HG02678 (cell line): ENCODE results near the gene MKRN2.
"Not testable (repeated sequence)": the region's sequence is repeated elsewhere in the genome, so short reads cannot be mapped to it uniquely, and the experiment has no call there.

ENCODE experiments used
- ATAC-seq: cut with Tn5 transposase; IDR thresholded peaks from one replicate; pipeline ENCODE4 v1.9.1; 2021; ENCODE audit warnings: mild to moderate bottlenecking, moderate library complexity; ENCODE audit not compliant: unreplicated experiment

MKRN2 gene

GRCh38 chr3:12627370-12627769, 70.5 kb downstream of the MKRN2 start:
- ATAC-seq, result no peak

GRCh38 chr3:12628813-12629212, 71.9 kb downstream of the MKRN2 start:
- ATAC-seq, result no peak

DNA sequence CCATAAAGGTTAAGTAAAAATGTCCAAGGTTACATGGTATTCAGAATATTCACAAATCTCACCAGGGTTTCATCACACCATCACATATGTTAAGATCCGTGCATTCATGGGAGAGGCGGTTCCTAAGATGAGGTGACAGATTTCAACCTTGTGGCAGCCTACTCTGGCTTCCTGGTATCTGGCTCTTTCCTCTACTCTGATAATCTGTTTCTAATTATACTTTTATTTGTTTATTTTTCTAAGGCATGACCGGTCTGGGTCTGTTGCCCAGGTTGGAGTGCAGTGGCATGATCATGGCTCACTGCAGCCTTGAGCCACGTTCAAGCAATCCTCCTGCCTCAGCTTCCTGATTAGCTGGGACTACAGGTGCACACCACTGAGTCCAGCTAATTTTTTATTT, 72.7 kb downstream of the MKRN2 start:
- no peak for ATAC-seq

GRCh38 chr3:12630292-12630691, 73.4 kb downstream of the MKRN2 start:
- no peak for ATAC-seq

- ATAC-seq, result not testable (repeated sequence)
Observed at GRCh38 chr3:12630843-12631242, 74.0 kb downstream of the MKRN2 start.

DNA sequence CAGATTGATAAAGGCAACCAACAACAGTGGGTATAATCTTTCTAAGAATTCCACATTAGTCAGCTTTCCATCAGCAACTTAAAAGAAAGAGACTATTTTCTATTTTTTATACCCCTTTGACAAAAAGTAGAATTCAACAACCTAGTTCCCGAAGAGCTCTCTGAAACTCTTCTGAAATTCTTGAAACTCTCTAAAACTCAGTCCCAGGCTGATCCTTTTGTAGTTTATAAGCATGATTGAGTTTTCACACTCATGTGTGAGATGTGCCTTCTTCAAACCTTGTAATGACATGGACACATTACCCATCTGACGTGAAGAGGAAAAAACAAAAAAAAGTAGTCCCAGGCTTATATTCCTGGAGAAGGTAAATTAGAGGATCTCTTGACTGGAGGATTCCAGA, 75.6 kb downstream of the MKRN2 start:
- no peak for ATAC-seq

- no peak for ATAC-seq
Observed at GRCh38 chr3:12633108-12633507, 76.2 kb downstream of the MKRN2 start.
